ENCODE results near the gene STARD7.

DNA sequence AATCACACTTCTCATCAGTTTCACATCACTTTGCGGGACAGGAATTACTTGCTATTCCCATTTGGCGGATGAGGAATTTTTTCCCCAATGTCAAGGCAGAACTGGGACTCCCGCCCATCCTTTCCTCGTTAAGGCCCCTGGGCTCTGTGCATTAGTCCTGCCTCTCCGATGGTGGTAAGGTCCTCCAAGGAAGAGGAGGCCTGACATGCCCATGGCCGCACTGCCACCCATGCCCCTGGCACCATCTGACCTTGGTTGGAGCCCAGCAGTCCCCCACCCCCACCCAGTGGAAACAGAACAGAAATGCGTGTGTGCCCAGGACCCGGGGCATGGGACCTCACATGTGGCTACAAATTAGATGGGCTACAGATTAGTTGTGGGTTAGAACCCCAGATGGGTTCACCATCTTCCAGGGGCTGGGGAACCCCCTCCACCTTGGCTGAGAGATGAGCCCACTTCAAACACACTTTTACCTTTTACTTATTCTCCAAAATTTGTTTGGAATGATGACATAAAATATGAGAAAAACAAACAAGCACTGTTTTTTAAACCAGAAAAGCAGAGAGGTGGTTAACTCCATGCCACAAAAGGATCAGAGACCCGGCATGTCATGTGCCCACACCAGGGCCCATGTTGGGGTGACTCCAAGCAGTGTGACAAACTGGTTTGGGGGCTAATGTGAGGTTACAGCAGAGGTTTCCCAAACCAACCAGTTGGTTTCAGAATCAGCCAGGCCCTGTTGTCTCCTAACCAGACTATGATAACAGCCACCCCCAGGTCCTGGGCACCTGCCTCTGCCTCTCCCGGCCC lies 52.4 kb downstream of the STARD7 start:
- TF ChIP-seq, protein P1, sequence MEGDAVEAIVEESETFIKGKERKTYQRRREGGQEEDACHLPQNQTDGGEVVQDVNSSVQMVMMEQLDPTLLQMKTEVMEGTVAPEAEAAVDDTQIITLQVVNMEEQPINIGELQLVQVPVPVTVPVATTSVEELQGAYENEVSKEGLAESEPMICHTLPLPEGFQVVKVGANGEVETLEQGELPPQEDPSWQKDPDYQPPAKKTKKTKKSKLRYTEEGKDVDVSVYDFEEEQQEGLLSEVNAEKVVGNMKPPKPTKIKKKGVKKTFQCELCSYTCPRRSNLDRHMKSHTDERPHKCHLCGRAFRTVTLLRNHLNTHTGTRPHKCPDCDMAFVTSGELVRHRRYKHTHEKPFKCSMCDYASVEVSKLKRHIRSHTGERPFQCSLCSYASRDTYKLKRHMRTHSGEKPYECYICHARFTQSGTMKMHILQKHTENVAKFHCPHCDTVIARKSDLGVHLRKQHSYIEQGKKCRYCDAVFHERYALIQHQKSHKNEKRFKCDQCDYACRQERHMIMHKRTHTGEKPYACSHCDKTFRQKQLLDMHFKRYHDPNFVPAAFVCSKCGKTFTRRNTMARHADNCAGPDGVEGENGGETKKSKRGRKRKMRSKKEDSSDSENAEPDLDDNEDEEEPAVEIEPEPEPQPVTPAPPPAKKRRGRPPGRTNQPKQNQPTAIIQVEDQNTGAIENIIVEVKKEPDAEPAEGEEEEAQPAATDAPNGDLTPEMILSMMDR (IDR thresholded peaks at IDR 0.05; ENCODE audit: low read depth, low read length, poor library complexity, severe bottlenecking): no peak
- no peak for TF ChIP-seq EZH2phosphoT487 (IDR thresholded peaks at IDR 0.05; ENCODE audit: borderline replicate concordance, low read length)
